Breast epithelium (tissue), 4 donors: Measurements from ENCODE around the gene ASPG. TPM values are rescaled to one million over a fixed set of nuclear protein-coding genes. Genes with fewer than 3 reads are reported as not detected.

ENCODE experiments used
- DNase-seq, 2 donors: peaks; one replicate each; pipeline ENCODE4 v3.0.0-alpha.2; 2019; ENCODE audit warnings: low spot score in 2 of 2
- H3K27ac ChIP-seq, 2 donors: fragments of 200-600 bp; sonication (generic) in 1 of 2; one replicate each; pipeline ENCODE4 v1.5.1; 2016 to 2019; ENCODE audit warnings: mild to moderate bottlenecking in 1 of 2
- H3K27me3 ChIP-seq, 2 donors: fragments of 200-600 bp; sonication (generic) in 1 of 2; one replicate each; pipeline versions ENCODE4 v1.5.1 to v1.6.0; 2017 to 2019; ENCODE audit warnings: control low read depth in 1 of 2, mild to moderate bottlenecking in 1 of 2
- H3K36me3 ChIP-seq: fragments of 200-600 bp; one replicate; pipeline ENCODE4 v1.5.1; 2019
- H3K4me1 ChIP-seq, 2 donors: fragments of 200-600 bp; sonication (generic); one replicate each; pipeline ENCODE4 v1.5.1; 2016 to 2019; ENCODE audit warnings: control low read depth in 1 of 2
- H3K4me3 ChIP-seq, 3 donors: fragments of 200-600 bp; sonication (generic); 1 replicate in 2 of 3; 2 replicates in 1 of 3; pipeline ENCODE4 v1.5.1; 2016 to 2019; ENCODE audit warnings: mild to moderate bottlenecking in 3 of 3, moderate library complexity in 2 of 3
- H3K9me3 ChIP-seq, 2 donors: fragments of 200-600 bp; sonication (generic) in 1 of 2; one replicate each; pipeline ENCODE4 v1.5.1; 2016 to 2019; ENCODE audit warnings: control low read depth in 1 of 2
- CTCF ChIP-seq, 3 donors: fragments of 450-650 bp; IDR thresholded peaks; one replicate each; pipeline ENCODE4 v1.5.1; 2016 to 2017; ENCODE audit warnings: antibody characterized with exemption in 3 of 3, mild to moderate bottlenecking in 3 of 3, moderate library complexity in 3 of 3
- POLR2A ChIP-seq: fragments of 450-650 bp; IDR thresholded peaks from one replicate; pipeline ENCODE4 v1.6.1; 2016; ENCODE audit warnings: antibody characterized with exemption, mild to moderate bottlenecking, moderate library complexity
- POLR2AphosphoS5 ChIP-seq, 3 donors: sonication (generic); formaldehyde crosslinking; IDR thresholded peaks; one replicate each; pipeline ENCODE4 v1.6.1; 2017; ENCODE audit warnings: antibody characterized with exemption in 3 of 3
- intact Hi-C: fragments of 100-400 bp; cut with DNase I; formaldehyde crosslinking; loops from one replicate; pipeline ENCODE4 v1.15.1; 2023; ENCODE audit warnings: low total_unique reads
- total RNA-seq, 3 donors: library from RNA; depleted of rRNA; stranded (reverse); fragments of >200 nt; gene quantifications; one replicate each; pipeline ENCODE4 v1.1.0, GENCODE V29; 2016

The ASPG gene
- total RNA-seq, 3 donors from 2014 or later: 0.15 to 0.33 TPM; not detected in 1

- H3K27me3 ChIP-seq: peaks cover 0 to 14% of the 10 kb centered on the region in 2 donors
- no peak for TF ChIP-seq POLR2A
- no peak for TF ChIP-seq POLR2AphosphoS5 (IDR thresholded peaks at IDR 0.05)
- no peak for TF ChIP-seq CTCF (IDR thresholded peaks at IDR 0.05)
These were observed 17.6 kb downstream of the ASPG start for GRCh38 chr14:104103061-104103445.

GRCh38 chr14:104103446-104104075 is 18.1 kb downstream of the ASPG start:
- peaks cover 0 to 19% of the 10 kb centered on the region in 2 donors for H3K27me3 ChIP-seq
- no peak overlapping the region for H3K27ac ChIP-seq
- peak in 1 of 2 donors; percentile 41 for DNase-seq
- TF ChIP-seq CTCF (IDR thresholded peaks at IDR 0.05) (no peak), POLR2A (no peak), POLR2AphosphoS5 (IDR thresholded peaks at IDR 0.05) (no peak)
- H3K4me3 ChIP-seq: no peak overlapping the region
- no peaks in the 10 kb centered on the region for H3K9me3 ChIP-seq
- H3K36me3 ChIP-seq: no peaks in the 10 kb centered on the region
- intact Hi-C loops: no loop called here
- H3K4me1 ChIP-seq: peaks cover 0 to 6% of the 10 kb centered on the region in 2 donors

More at GRCh38 chr14:104103061-104103445, 17.6 kb downstream of the ASPG start:
- Histone ChIP-seq H3K9me3 (no peaks in the 10 kb centered on the region), H3K4me3 (no peak overlapping the region), H3K4me1 (peaks cover 0 to 6% of the 10 kb centered on the region in 2 donors), H3K27ac (no peak overlapping the region), H3K36me3 (no peaks in the 10 kb centered on the region)
- intact Hi-C loops: no loop called here
- no peak for DNase-seq

- Histone ChIP-seq H3K4me1 (peaks cover 0 to 6% of the 10 kb centered on the region in 2 donors), H3K9me3 (no peaks in the 10 kb centered on the region), H3K4me3 (no peak overlapping the region), H3K36me3 (no peaks in the 10 kb centered on the region), H3K27me3 (peaks cover 0 to 19% of the 10 kb centered on the region in 2 donors), H3K27ac (no peak overlapping the region)
- no peak for TF ChIP-seq POLR2AphosphoS5 (IDR thresholded peaks at IDR 0.05)
- no peak for TF ChIP-seq POLR2A
- TF ChIP-seq CTCF (IDR thresholded peaks at IDR 0.05): no peak
- intact Hi-C loops: no loop called here
- DNase-seq: peak in 1 of 2 donors; percentile 48
These were observed 18.8 kb downstream of the ASPG start for GRCh38 chr14:104104076-104104901.

GRCh38 chr14:104105071-104105821 is 19.7 kb downstream of the ASPG start:
- peak in 1 of 2 donors; percentile 47 for DNase-seq
- H3K27ac ChIP-seq: no peak overlapping the region
- peaks cover 0 to 6% of the 10 kb centered on the region in 2 donors for H3K4me1 ChIP-seq
- TF ChIP-seq CTCF (IDR thresholded peaks at IDR 0.05) (no peak), POLR2AphosphoS5 (IDR thresholded peaks at IDR 0.05) (no peak), POLR2A (no peak)
- H3K9me3 ChIP-seq: no peaks in the 10 kb centered on the region
- H3K36me3 ChIP-seq: no peaks in the 10 kb centered on the region
- no peak overlapping the region for H3K4me3 ChIP-seq
- intact Hi-C loops: no loop called here
- peaks cover 0 to 26% of the 10 kb centered on the region in 2 donors for H3K27me3 ChIP-seq
